ENCODE results near the gene TRPM4. TPM values are rescaled to one million over a fixed set of nuclear protein-coding genes. Genes with fewer than 3 reads are reported as not detected.
"Not testable (repeated sequence)": the region's sequence is repeated elsewhere in the genome, so short reads cannot be mapped to it uniquely, and the experiment has no call there.

Gene TRPM4
- total RNA-seq, 3 donors from 2014 or later = 182 to 398 (median 274) TPM

DNA sequence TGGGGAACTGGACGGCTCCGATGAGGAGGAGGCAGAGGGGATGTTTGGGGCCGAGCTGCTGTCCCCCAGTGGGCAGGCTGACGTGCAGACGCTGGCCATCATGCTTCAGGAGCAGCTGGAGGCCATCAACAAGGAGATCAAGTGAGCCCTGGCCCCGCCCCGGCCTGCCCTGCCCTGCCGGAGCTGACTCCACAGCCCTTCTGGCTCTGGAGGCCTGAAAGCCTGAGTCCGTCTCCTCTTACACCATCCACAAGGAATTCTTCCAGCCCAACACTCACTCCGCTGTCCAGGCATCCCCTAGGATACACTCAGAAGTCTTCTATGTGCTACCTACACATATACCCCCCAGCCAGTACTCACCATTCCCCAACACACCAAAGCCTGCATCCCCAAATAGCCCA lies 20.8 kb upstream of the TRPM4 start:
- intact Hi-C loops (cut with DNase I, micrococcal nuclease) = no loop called here
- ATAC-seq = peak; percentile 11

DNA sequence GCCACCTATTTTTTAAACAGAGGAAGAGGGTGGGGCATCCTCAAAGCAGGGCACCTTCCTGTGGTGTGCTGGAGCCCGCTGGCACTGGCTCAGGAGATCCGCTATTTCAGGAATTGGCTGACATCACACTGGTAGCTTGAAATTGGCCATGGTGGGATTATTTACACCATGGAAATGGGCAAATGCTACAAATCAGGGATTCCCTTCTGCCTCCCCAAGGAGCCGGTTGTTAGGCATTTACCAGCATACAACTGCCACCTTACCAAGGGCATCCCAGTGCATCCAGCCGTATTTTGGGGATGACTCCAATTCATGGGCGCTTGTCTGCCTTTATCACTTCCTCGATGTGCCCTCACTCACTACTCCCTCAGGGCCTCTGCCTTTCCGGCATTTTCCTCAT lies 16.6 kb upstream of the TRPM4 start:
- H3K36me3 ChIP-seq (ENCODE audit: low read depth) = no peaks in the 10 kb centered on the region
- intact Hi-C loops (cut with DNase I, micrococcal nuclease) = loop anchor here (10.0 kb wide), 1 partner anchor 46 kb away; no protein-coding TSS in a partner anchor
- ATAC-seq (no peak), DNase-seq (no peak)
- no peak overlapping the region for H3K4me3 ChIP-seq
- peaks cover 21% of the 10 kb centered on the region for H3K4me1 ChIP-seq (ENCODE audit: low read depth)
- H3K9me3 ChIP-seq = no peaks in the 10 kb centered on the region
- TF ChIP-seq, protein P1, sequence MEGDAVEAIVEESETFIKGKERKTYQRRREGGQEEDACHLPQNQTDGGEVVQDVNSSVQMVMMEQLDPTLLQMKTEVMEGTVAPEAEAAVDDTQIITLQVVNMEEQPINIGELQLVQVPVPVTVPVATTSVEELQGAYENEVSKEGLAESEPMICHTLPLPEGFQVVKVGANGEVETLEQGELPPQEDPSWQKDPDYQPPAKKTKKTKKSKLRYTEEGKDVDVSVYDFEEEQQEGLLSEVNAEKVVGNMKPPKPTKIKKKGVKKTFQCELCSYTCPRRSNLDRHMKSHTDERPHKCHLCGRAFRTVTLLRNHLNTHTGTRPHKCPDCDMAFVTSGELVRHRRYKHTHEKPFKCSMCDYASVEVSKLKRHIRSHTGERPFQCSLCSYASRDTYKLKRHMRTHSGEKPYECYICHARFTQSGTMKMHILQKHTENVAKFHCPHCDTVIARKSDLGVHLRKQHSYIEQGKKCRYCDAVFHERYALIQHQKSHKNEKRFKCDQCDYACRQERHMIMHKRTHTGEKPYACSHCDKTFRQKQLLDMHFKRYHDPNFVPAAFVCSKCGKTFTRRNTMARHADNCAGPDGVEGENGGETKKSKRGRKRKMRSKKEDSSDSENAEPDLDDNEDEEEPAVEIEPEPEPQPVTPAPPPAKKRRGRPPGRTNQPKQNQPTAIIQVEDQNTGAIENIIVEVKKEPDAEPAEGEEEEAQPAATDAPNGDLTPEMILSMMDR (IDR thresholded peaks at IDR 0.05) = no peak

More for the DNA sequence above, 20.8 kb upstream of the TRPM4 start:
- TF ChIP-seq, protein P1 (IDR thresholded peaks at IDR 0.05) = no peak
- Histone ChIP-seq H3K4me1 (ENCODE audit: low read depth) (peaks cover 23% of the 10 kb centered on the region), H3K36me3 (ENCODE audit: low read depth) (no peaks in the 10 kb centered on the region), H3K9me3 (no peaks in the 10 kb centered on the region), H3K4me3 (no peak overlapping the region)
- peak; percentile 57 to 74 (median 69) for DNase-seq

DNA sequence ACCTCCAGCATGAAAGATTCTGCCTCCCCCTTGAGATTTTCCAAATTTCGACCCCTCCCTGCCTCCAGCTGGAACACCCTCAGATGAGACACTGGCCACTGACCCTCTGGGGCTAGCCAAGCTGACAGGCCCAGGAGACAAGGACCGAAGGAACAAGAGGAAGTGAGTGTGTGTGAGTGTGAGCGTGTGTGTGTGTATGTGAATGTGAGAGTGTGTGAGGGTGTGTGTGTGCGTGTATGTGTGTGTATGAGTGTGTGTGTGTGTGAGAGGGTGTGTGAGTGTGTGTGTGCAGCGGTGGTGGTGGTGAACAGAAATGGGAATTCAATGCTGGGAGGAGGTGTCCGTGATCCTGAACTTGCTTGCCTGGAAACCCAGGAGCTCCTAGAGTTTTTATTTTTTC lies 16.2 kb upstream of the TRPM4 start:
- TF ChIP-seq, protein P1 (IDR thresholded peaks at IDR 0.05) = no peak
- ATAC-seq (no peak), DNase-seq (no peak)
- Histone ChIP-seq H3K36me3 (ENCODE audit: low read depth) (no peaks in the 10 kb centered on the region), H3K4me1 (ENCODE audit: low read depth) (peaks cover 21% of the 10 kb centered on the region), H3K9me3 (no peaks in the 10 kb centered on the region), H3K4me3 (no peak overlapping the region)
- intact Hi-C loops (cut with DNase I, micrococcal nuclease) = loop anchor here (10.0 kb wide), 1 partner anchor 47 kb away; no protein-coding TSS in a partner anchor

DNA sequence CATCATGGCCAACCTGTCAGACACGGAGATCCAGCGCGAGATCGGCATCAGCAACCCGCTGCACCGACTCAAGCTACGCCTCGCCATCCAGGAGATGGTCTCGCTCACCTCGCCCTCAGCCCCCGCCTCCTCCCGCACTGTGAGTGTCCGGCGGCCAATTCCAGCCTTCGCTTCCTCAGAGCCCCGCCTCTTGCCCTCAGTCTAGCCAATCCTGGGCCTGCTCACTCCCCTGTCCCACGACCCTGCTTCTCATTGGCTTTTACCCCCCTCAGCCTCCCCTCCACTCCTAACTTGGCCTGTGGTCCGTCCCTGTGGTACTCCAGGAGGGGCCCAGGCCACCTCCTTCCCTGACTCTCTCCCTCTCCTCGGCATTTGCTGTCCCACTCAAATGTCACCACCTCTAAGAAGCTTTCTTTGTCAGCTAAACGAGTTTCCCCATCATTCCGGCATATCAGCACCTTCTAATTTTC lies 14.7 kb upstream of the TRPM4 start:
- intact Hi-C loops (cut with DNase I, micrococcal nuclease) = loop anchor here (10.0 kb wide), 1 partner anchor 48 kb away; no protein-coding TSS in a partner anchor
- H3K4me1 ChIP-seq (ENCODE audit: low read depth) = peaks cover 19% of the 10 kb centered on the region
- TF ChIP-seq, protein P1 (IDR thresholded peaks at IDR 0.05) = no peak
- no peak overlapping the region for H3K4me3 ChIP-seq
- H3K36me3 ChIP-seq (ENCODE audit: low read depth) = no peaks in the 10 kb centered on the region
- DNase-seq (peak; percentile 89 to 91 (median 90)), ATAC-seq (peak; percentile 94)
- no peaks in the 10 kb centered on the region for H3K9me3 ChIP-seq

DNA sequence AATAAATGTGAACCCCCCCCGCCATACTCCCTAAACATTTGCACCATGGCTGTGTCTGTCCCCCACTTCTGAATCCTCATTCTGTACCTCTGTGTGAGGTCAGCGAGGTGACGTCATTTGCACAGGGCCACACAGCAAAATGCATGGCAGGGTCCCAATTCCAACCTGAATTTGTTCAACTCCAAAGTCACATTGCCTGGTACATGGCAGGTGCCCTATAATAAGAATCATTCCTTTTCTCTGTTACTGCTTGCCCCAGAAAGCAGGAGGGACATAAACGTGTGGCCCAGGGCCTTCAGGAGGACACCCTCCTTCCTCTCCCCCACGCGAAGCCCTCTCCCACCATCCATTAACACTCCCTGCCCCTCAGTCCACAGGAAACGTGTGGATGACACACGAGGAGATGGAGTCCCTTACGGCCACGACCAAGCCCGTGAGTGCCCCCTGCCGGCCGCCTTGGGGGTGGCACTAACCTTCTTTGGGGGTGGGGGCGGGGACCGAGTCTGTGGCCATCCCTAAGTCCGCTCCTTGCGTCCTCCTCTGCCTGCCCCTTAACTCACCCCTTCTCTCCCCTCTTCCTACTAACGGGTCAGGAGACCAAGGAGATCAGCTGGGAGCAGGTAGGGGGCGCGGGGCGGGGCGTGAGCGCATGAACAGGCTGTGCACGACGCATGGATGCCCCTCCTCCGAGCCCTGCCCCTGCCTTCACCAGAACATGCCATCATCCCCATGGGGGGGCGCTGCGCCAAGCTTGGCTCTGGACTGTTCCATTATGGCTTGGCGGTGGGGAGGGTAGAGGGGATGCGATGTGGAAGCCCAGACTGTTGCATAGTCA lies 11.8 kb upstream of the TRPM4 start:
- peaks cover 24% of the 10 kb centered on the region for H3K4me1 ChIP-seq (ENCODE audit: low read depth)
- no peaks in the 10 kb centered on the region for H3K9me3 ChIP-seq
- TF ChIP-seq, protein P1 (IDR thresholded peaks at IDR 0.05) = peak; percentile 66
- DNase-seq (peak; percentile 80 to 91 (median 90)), ATAC-seq (peak; percentile 29)
- intact Hi-C loops (cut with DNase I, micrococcal nuclease) = loop anchor here (10.0 kb wide), 1 partner anchor 51 kb away; no protein-coding TSS in a partner anchor
- H3K4me3 ChIP-seq = no peak overlapping the region
- no peaks in the 10 kb centered on the region for H3K36me3 ChIP-seq (ENCODE audit: low read depth)

DNA sequence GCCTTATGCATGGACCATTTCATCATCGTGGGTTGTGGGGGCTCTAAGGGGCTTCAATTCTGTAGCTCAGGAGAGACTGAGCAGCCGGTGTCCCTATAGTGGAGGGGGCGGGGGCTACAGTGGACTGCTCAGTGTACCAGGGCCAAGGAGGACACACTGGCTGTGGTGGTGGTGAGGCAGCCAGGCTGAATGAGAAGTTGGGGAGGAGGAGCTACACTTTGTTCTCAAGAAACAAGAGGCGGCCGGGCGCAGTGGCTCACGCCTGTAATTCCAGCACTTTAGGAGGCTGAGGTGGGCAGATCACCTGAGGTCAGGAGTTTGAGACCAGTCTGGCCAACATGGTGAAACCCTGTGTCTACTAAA lies 11.2 kb upstream of the TRPM4 start:
- H3K36me3 ChIP-seq (ENCODE audit: low read depth); ATAC-seq; DNase-seq; H3K4me3 ChIP-seq; H3K9me3 ChIP-seq: not testable (repeated sequence)
- H3K4me1 ChIP-seq (ENCODE audit: low read depth) = peaks cover 29% of the 10 kb centered on the region
- intact Hi-C loops (cut with DNase I, micrococcal nuclease) = loop anchor here (10.0 kb wide), 1 partner anchor 52 kb away; no protein-coding TSS in a partner anchor

All from mucosa of descending colon (tissue), 3 donors.